Keratinocyte (primary cell): ENCODE measurements around the gene C6orf163. TPM values are rescaled to one million over a fixed set of nuclear protein-coding genes. Genes with fewer than 3 reads are reported as not detected.

Source experiments
- DNase-seq: peaks from one replicate; pipeline ENCODE4 v3.0.0-alpha.2; 2011; ENCODE audit warnings: low read depth, missing footprints, low spot score
- FAIRE-seq: peaks from 2 replicates; lab custom pipeline; 2011; peaks lifted over from hg19 to GRCh38; lab: Jason Lieb, UNC
- H2AFZ ChIP-seq: 2 replicates; pipeline ENCODE4 v1.6.0; 2012; ENCODE audit warnings: low read length, control low read depth, inconsistent platforms; ENCODE audit not compliant: control insufficient read depth
- H3K27ac ChIP-seq: 2 replicates; pipeline ENCODE4 v1.5.1; 2011; ENCODE audit warnings: low read length; ENCODE audit not compliant: control insufficient read depth, insufficient read depth
- H3K27me3 ChIP-seq: 3 replicates; pipeline ENCODE4 v1.6.0; 2011; ENCODE audit warnings: low read length; ENCODE audit not compliant: control insufficient read depth, insufficient read depth; ENCODE audit errors: extremely low read depth
- H3K36me3 ChIP-seq, 2 experiments: 2 replicates in 1 of 2; 3 replicates in 1 of 2; pipeline ENCODE4 v1.5.1; 2011; ENCODE audit warnings: low read length in 2 of 2, mild to moderate bottlenecking in 1 of 2; ENCODE audit not compliant: control insufficient read depth in 2 of 2, insufficient read depth in 2 of 2; ENCODE audit errors: extremely low read depth in 1 of 2
- H3K4me1 ChIP-seq: 3 replicates; pipeline ENCODE4 v1.5.1; 2011; ENCODE audit warnings: low read length; ENCODE audit not compliant: control insufficient read depth, insufficient read depth; ENCODE audit errors: extremely low read depth
- H3K4me2 ChIP-seq: 3 replicates; pipeline ENCODE4 v1.6.0; 2011; ENCODE audit warnings: low read depth, low read length; ENCODE audit not compliant: control insufficient read depth, insufficient read depth; ENCODE audit errors: extremely low read depth
- H3K4me3 ChIP-seq, 3 experiments: fragments of 200-600 bp in 1 of 3; sonication (generic) in 1 of 3; 2 replicates in 2 of 3; 3 replicates in 1 of 3; pipeline ENCODE4 v1.5.1; 2011 to 2016; ENCODE audit warnings: low read length in 3 of 3, mild to moderate bottlenecking in 3 of 3, control low read depth in 2 of 3, inconsistent platforms in 1 of 3, low read depth in 1 of 3, mixed read lengths in 1 of 3, mixed run types in 1 of 3, moderate library complexity in 1 of 3; ENCODE audit not compliant: control insufficient read depth in 2 of 3, insufficient read depth in 2 of 3; ENCODE audit errors: extremely low read depth in 1 of 3
- H3K79me2 ChIP-seq: 2 replicates; pipeline ENCODE4 v1.6.0; 2012; ENCODE audit warnings: low read length; ENCODE audit not compliant: control insufficient read depth, insufficient read depth
- H3K9ac ChIP-seq: 3 replicates; pipeline ENCODE4 v1.6.0; 2011; ENCODE audit warnings: low read length; ENCODE audit not compliant: control insufficient read depth, insufficient read depth; ENCODE audit errors: extremely low read depth
- H3K9me1 ChIP-seq: 3 replicates; pipeline ENCODE4 v1.6.0; 2011; ENCODE audit warnings: low read length; ENCODE audit not compliant: control insufficient read depth, insufficient read depth; ENCODE audit errors: extremely low read depth
- H3K9me3 ChIP-seq: 2 replicates; pipeline ENCODE4 v1.5.1; 2012; ENCODE audit warnings: low read depth, low read length; ENCODE audit not compliant: control insufficient read depth
- H4K20me1 ChIP-seq: 3 replicates; pipeline ENCODE4 v1.6.0; 2011; ENCODE audit warnings: low read length; ENCODE audit not compliant: control insufficient read depth, insufficient read depth; ENCODE audit errors: extremely low read depth
- EZH2 ChIP-seq: IDR thresholded peaks from one replicate; pipeline ENCODE4 v1.6.1; 2012; ENCODE audit warnings: inconsistent platforms, mild to moderate bottlenecking, low read length, moderate library complexity
- dilution Hi-C: fragments of 300-500 bp; cut with MboI; formaldehyde crosslinking; loops from one replicate; pipeline ENCODE4 v1.7.0; 2020; ENCODE audit warnings: low sequenced_read_pairs; ENCODE audit not compliant: extremely low pct_ligation_motif_present
- polyA plus RNA-seq, 5 experiments: library from polyadenylated mRNA; depleted of rRNA in 3 of 5; stranded (reverse) in 3 of 5; stranded (forward) in 1 of 5; unstranded in 1 of 5; fragments of >200 nt; gene quantifications; 1 replicate in 1 of 5; 2 replicates in 3 of 5; 3 replicates in 1 of 5; pipeline versions ENCODE4 v1.2.1 to v1.2.3, GENCODE V29; 2011 to 2012; ENCODE audit warnings: missing spikeins in 2 of 5, low read depth in 1 of 5, low replicate concordance in 1 of 5
- TF ChIP-seq, protein P1 (sequence below), 3 experiments: IDR thresholded peaks in 1 of 3; conservative IDR thresholded peaks in 1 of 3; optimal IDR thresholded peaks in 1 of 3; 2 replicates in 2 of 3; 3 replicates in 1 of 3; pipeline versions ENCODE3 to v1.5.1; 2011; ENCODE audit warnings: low read length in 3 of 3, mild to moderate bottlenecking in 3 of 3, moderate library complexity in 2 of 3, control low read depth in 1 of 3, inconsistent platforms in 1 of 3; ENCODE audit not compliant: insufficient read depth in 2 of 3; ENCODE audit errors: extremely low read depth in 1 of 3

C6orf163 gene
- polyA plus RNA-seq, 1 donor (not counting 4 experiments of a cell fraction or from before 2014, with no cell fraction given), result 0.83 TPM

GRCh38 chr6:87366072-87366827 is 21.6 kb downstream of the C6orf163 start:
- H3K9me3 ChIP-seq, result no peaks in the 10 kb centered on the region
- DNase-seq (no peak), FAIRE-seq (no peak)

DNA sequence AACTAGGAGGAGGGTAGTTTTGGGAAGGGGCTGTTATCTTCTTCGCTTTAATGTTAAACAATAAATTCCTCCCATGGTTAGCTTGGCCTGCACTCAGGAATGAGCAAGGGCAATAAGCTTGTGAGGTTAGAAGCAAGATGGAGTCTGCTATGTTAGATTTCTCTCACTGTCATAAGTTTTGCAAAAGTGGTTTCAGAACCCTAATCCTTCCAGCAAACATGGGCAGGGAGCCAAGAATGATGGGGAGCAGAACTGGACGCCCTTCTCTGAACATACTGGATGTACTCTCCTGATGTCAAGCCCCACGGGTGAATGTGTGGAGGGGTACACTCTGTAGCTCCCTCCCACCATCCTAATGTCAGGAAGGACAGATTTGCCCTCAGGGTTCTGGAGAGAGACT is 22.3 kb downstream of the C6orf163 start:
- no peak overlapping the region for H3K27ac ChIP-seq
- no peak overlapping the region for H3K4me3 ChIP-seq
- FAIRE-seq (no peak), DNase-seq (no peak)
- H2AFZ ChIP-seq, result no peak overlapping the region
- no peak overlapping the region for H3K9ac ChIP-seq
- no peaks in the 10 kb centered on the region for H3K9me1 ChIP-seq
- no peaks in the 10 kb centered on the region for H3K9me3 ChIP-seq
- TF ChIP-seq EZH2, result no peak
- TF ChIP-seq, protein P1, sequence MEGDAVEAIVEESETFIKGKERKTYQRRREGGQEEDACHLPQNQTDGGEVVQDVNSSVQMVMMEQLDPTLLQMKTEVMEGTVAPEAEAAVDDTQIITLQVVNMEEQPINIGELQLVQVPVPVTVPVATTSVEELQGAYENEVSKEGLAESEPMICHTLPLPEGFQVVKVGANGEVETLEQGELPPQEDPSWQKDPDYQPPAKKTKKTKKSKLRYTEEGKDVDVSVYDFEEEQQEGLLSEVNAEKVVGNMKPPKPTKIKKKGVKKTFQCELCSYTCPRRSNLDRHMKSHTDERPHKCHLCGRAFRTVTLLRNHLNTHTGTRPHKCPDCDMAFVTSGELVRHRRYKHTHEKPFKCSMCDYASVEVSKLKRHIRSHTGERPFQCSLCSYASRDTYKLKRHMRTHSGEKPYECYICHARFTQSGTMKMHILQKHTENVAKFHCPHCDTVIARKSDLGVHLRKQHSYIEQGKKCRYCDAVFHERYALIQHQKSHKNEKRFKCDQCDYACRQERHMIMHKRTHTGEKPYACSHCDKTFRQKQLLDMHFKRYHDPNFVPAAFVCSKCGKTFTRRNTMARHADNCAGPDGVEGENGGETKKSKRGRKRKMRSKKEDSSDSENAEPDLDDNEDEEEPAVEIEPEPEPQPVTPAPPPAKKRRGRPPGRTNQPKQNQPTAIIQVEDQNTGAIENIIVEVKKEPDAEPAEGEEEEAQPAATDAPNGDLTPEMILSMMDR (optimal IDR thresholded peaks at IDR 0.05 in 1 of 3, IDR thresholded peaks at IDR 0.05 in 1 of 3, conservative IDR thresholded peaks at IDR 0.05 in 1 of 3; ENCODE audit: extremely low read depth in 1 of 3, insufficient read depth in 2 of 3, low read length in 3 of 3), result no peak
- H4K20me1 ChIP-seq, result no peaks in the 10 kb centered on the region
- H3K27me3 ChIP-seq, result no peaks in the 10 kb centered on the region
- H3K4me1 ChIP-seq, result no peaks in the 10 kb centered on the region
- dilution Hi-C loops, result no loop called here
- no peaks in the 10 kb centered on the region for H3K36me3 ChIP-seq
- no peak overlapping the region for H3K4me2 ChIP-seq
- H3K79me2 ChIP-seq, result no peaks in the 10 kb centered on the region

More at GRCh38 chr6:87366072-87366827, 21.6 kb downstream of the C6orf163 start:
- H3K4me2 ChIP-seq, result no peak overlapping the region
- H3K9ac ChIP-seq, result no peak overlapping the region
- no peaks in the 10 kb centered on the region for H3K27me3 ChIP-seq
- dilution Hi-C loops, result no loop called here
- no peak overlapping the region for H3K27ac ChIP-seq
- H3K4me3 ChIP-seq, result no peak overlapping the region
- no peaks in the 10 kb centered on the region for H3K9me1 ChIP-seq
- H3K36me3 ChIP-seq, result no peaks in the 10 kb centered on the region
- no peak for TF ChIP-seq EZH2
- TF ChIP-seq, protein P1 (optimal IDR thresholded peaks at IDR 0.05 in 1 of 3, IDR thresholded peaks at IDR 0.05 in 1 of 3, conservative IDR thresholded peaks at IDR 0.05 in 1 of 3; ENCODE audit: extremely low read depth in 1 of 3, insufficient read depth in 2 of 3, low read length in 3 of 3), result no peak
- no peaks in the 10 kb centered on the region for H3K4me1 ChIP-seq
- H2AFZ ChIP-seq, result no peak overlapping the region
- no peaks in the 10 kb centered on the region for H4K20me1 ChIP-seq
- no peaks in the 10 kb centered on the region for H3K79me2 ChIP-seq
